ENCODE measurements around the gene NSRP1. TPM values are rescaled to one million over a fixed set of nuclear protein-coding genes. Genes with fewer than 3 reads are reported as not detected.

NSRP1 gene
- total RNA-seq, 2 experiments from 2014 or later: 23.8 to 25.2 TPM

- Histone ChIP-seq H3K27ac (ENCODE audit: low read depth in 1 of 2, low read length in 2 of 2) (no peak overlapping the region), H3K27me3 (ENCODE audit: control insufficient read depth in 1 of 2, insufficient read depth in 2 of 2, low read length in 2 of 2) (no peaks in the 10 kb centered on the region), H3K36me3 (ENCODE audit: insufficient read depth, low read length) (peaks cover 36% of the 10 kb centered on the region), H3K4me3 (ENCODE audit: low read length) (no peak overlapping the region), H3K9me3 (ENCODE audit: control insufficient read depth in 1 of 2, insufficient read depth in 1 of 2, low read length in 2 of 2) (no peaks in the 10 kb centered on the region), H3K4me1 (ENCODE audit: insufficient read depth, low read length) (no peaks in the 10 kb centered on the region)
- intact Hi-C loops (cut with DNase I, micrococcal nuclease): no loop called here
- TF ChIP-seq CTCF (IDR thresholded peaks at IDR 0.05): no peak
- no peak for ATAC-seq (ENCODE audit: poor library complexity)
- H3K9me3 Mint-ChIP-seq: no peaks in the 10 kb centered on the region
- ChIA-PET CTCF (interaction anchor here (1.0 kb wide), 1 partner anchor 163 kb away, joined by 4 read pairs; no protein-coding TSS in a partner anchor), POLR2A (no interaction called here)
- no peaks in the 10 kb centered on the region for H3K27me3 Mint-ChIP-seq
- peaks cover 72% of the 10 kb centered on the region for H3K36me3 Mint-ChIP-seq (ENCODE audit: low read depth)
- no peak overlapping the region for H3K27ac Mint-ChIP-seq
- H3K4me3 Mint-ChIP-seq: no peak overlapping the region
- H3K4me1 Mint-ChIP-seq (ENCODE audit: low read depth): peaks cover 5% of the 10 kb centered on the region
- DNase-seq: peak in 1 of 14 experiments; percentile 9
Measured at GRCh38 chr17:30173649-30174048, 57.0 kb downstream of the NSRP1 start.

GRCh38 chr17:30174556-30174955, 57.9 kb downstream of the NSRP1 start:
- Mint-ChIP-seq H3K27ac (no peak overlapping the region), H3K9me3 (no peaks in the 10 kb centered on the region), H3K36me3 (ENCODE audit: low read depth) (peaks cover 80% of the 10 kb centered on the region), H3K4me1 (ENCODE audit: low read depth) (peaks cover 5% of the 10 kb centered on the region), H3K27me3 (no peaks in the 10 kb centered on the region), H3K4me3 (no peak overlapping the region)
- Histone ChIP-seq H3K4me3 (ENCODE audit: low read length) (no peak overlapping the region), H3K27ac (ENCODE audit: low read depth in 1 of 2, low read length in 2 of 2) (no peak overlapping the region), H3K36me3 (ENCODE audit: insufficient read depth, low read length) (peaks cover 42% of the 10 kb centered on the region), H3K27me3 (ENCODE audit: control insufficient read depth in 1 of 2, insufficient read depth in 2 of 2, low read length in 2 of 2) (no peaks in the 10 kb centered on the region), H3K9me3 (ENCODE audit: control insufficient read depth in 1 of 2, insufficient read depth in 1 of 2, low read length in 2 of 2) (no peaks in the 10 kb centered on the region), H3K4me1 (ENCODE audit: insufficient read depth, low read length) (no peaks in the 10 kb centered on the region)
- ChIA-PET CTCF (no interaction called here), POLR2A (no interaction called here)
- DNase-seq (no peak), ATAC-seq (ENCODE audit: poor library complexity) (no peak)
- TF ChIP-seq CTCF (IDR thresholded peaks at IDR 0.05): no peak
- intact Hi-C loops (cut with DNase I, micrococcal nuclease): no loop called here

DNA sequence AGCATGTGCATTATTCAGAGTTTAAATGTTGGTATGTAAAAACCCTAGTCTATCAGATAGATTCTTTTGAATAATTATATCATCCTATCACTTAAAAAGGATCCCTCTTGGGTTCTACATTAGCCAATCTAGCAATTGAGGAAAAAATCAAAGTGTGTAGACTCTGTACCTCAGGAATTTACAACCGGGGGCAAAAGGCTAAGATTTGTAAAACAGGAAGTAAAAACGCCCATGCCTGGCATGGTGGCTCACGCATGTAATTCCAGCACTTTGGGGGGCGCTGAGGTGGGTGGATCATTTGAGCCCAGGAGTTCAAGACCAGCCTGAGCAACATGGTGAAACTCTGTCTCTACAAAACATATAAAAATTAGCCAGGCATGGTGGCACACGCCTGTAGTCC, 60.2 kb downstream of the NSRP1 start:
- no peak for ATAC-seq (ENCODE audit: poor library complexity)
- no peak for DNase-seq
- Histone ChIP-seq H3K4me1 (ENCODE audit: insufficient read depth, low read length) (no peaks in the 10 kb centered on the region), H3K27me3 (ENCODE audit: control insufficient read depth in 1 of 2, insufficient read depth in 2 of 2, low read length in 2 of 2) (no peaks in the 10 kb centered on the region), H3K4me3 (ENCODE audit: low read length) (no peak overlapping the region), H3K36me3 (ENCODE audit: insufficient read depth, low read length) (peaks cover 62% of the 10 kb centered on the region), H3K27ac (ENCODE audit: low read depth in 1 of 2, low read length in 2 of 2) (no peak overlapping the region), H3K9me3 (ENCODE audit: control insufficient read depth in 1 of 2, insufficient read depth in 1 of 2, low read length in 2 of 2) (no peaks in the 10 kb centered on the region)
- H3K27ac Mint-ChIP-seq: no peak overlapping the region
- ChIA-PET CTCF (no interaction called here), POLR2A (no interaction called here)
- TF ChIP-seq CTCF (IDR thresholded peaks at IDR 0.05): no peak
- H3K4me3 Mint-ChIP-seq: no peak overlapping the region
- intact Hi-C loops (cut with DNase I, micrococcal nuclease): no loop called here
- H3K27me3 Mint-ChIP-seq: no peaks in the 10 kb centered on the region
- H3K9me3 Mint-ChIP-seq: no peaks in the 10 kb centered on the region
- H3K36me3 Mint-ChIP-seq (ENCODE audit: low read depth): peaks cover 91% of the 10 kb centered on the region
- no peaks in the 10 kb centered on the region for H3K4me1 Mint-ChIP-seq (ENCODE audit: low read depth)

Measured in CD4-positive, alpha-beta T cell (primary cell).